ENCODE data around the gene MORC1.
A peak's percentile ranks its signal among the peaks of the same experiment; 100 is the strongest.

MORC1 gene

DNA sequence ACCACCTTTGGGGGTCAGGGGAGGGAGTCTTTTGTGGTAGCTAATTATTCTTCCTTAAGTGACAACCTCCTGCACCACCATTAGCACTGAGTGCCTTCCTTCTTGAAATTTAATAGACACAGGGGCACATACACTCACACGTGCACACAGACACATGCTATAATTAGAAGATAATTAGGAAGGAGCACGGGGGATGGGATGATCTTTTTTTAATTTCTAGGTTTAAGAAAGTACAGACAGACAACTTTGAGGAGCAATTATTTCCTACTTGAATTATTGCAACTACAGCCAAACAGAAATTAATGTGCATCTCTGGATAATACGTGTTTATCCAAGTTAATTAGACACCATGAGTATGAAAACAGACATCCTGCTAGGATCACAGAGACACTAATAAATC is 119.5 kb downstream of the MORC1 start:
- DNase-seq (ENCODE audit: low read depth) = no peak
- in situ Hi-C loops (cut with HindIII; ENCODE audit: low sequenced_read_pairs) = no loop called here
- H3K4me3 ChIP-seq (ENCODE audit: low read depth, low read length) = no peak overlapping the region
- TF ChIP-seq, protein P1, sequence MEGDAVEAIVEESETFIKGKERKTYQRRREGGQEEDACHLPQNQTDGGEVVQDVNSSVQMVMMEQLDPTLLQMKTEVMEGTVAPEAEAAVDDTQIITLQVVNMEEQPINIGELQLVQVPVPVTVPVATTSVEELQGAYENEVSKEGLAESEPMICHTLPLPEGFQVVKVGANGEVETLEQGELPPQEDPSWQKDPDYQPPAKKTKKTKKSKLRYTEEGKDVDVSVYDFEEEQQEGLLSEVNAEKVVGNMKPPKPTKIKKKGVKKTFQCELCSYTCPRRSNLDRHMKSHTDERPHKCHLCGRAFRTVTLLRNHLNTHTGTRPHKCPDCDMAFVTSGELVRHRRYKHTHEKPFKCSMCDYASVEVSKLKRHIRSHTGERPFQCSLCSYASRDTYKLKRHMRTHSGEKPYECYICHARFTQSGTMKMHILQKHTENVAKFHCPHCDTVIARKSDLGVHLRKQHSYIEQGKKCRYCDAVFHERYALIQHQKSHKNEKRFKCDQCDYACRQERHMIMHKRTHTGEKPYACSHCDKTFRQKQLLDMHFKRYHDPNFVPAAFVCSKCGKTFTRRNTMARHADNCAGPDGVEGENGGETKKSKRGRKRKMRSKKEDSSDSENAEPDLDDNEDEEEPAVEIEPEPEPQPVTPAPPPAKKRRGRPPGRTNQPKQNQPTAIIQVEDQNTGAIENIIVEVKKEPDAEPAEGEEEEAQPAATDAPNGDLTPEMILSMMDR (IDR thresholded peaks at IDR 0.05; ENCODE audit: low read depth, low read length, missing control alignments) = no peak

DNA sequence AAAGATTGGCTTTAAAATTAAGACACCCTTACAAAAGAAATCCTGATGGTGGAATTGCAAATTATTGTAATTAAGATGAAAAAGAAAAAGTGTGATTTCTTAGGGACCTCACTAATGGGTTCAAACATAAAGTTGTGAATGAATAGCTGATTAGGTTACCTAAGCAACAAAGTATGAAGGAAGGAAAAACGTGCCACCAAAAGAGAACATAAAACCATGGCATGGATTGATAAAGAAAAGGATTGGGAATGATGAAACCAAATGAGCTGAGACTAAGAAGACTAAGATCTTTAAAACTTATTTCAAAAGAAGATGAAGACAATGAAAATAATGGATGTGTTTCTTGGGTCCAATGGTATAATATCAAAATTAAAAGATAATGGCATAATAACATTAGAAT is 132.1 kb downstream of the MORC1 start:
- DNase-seq (ENCODE audit: low read depth) = no peak
- TF ChIP-seq, protein P1 (IDR thresholded peaks at IDR 0.05; ENCODE audit: low read depth, low read length, missing control alignments) = no peak
- in situ Hi-C loops (cut with HindIII; ENCODE audit: low sequenced_read_pairs) = no loop called here
- no peak overlapping the region for H3K4me3 ChIP-seq (ENCODE audit: low read depth, low read length)

DNA sequence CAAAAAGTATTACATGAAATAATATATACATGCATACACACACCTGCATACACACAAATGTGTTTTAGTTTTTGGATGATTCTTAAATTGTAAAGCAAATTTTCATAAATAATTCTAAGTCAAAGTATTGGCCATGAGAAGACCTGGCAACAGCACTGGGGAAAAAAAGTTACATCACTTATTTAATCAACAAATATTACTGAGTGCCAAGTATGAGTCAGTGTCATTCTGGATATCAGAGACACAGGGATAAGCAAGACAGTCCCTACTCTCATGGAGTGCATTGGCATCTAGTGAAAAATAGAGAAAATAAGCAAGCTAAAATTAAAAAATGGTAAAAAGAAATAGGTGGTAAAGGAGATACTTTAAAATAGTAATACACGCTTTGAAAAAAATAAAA is 134.9 kb downstream of the MORC1 start:
- in situ Hi-C loops (cut with HindIII; ENCODE audit: low sequenced_read_pairs) = no loop called here
- DNase-seq (ENCODE audit: low read depth) = no peak
- TF ChIP-seq, protein P1 (IDR thresholded peaks at IDR 0.05; ENCODE audit: low read depth, low read length, missing control alignments) = no peak
- no peak overlapping the region for H3K4me3 ChIP-seq (ENCODE audit: low read depth, low read length)

DNA sequence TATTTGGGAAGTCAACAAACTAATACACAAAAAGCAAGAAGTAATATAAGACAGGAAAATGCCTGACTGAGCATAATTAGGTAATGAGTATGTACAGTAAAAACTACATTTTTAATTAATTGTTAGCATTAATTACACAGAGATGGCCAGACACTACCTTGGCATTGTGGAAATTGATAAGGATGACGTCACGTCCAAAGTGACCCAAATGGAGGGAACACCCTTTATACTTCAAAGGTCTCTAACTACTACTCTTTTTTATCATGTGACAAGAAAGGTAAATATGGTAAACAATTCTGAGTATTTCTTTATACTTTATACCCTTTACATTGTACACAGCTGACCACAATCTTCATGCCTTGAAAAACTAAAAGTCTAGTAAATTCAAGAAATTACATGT is 141.9 kb downstream of the MORC1 start:
- in situ Hi-C loops (cut with HindIII; ENCODE audit: low sequenced_read_pairs) = no loop called here
- no peak for DNase-seq (ENCODE audit: low read depth)
- no peak overlapping the region for H3K4me3 ChIP-seq (ENCODE audit: low read depth, low read length)
- TF ChIP-seq, protein P1 (IDR thresholded peaks at IDR 0.05; ENCODE audit: low read depth, low read length, missing control alignments) = no peak

DNA sequence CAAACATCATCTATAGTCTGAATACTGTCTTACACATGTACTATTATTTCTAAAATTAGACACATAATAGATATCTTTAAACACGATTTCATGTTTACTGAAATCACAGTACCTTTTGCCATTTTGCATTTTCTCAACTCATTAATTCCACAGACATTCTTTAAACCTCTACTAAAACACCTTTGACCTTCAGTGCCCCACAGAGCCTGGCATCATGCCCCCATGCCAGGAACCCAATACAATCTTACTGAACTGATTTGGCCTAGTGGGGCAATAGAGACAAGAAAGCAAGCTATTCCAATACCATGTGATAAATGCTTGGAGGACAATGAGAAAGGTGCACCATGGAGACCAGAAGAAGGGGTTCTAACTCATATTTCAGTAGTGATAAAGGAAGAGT is 144.9 kb downstream of the MORC1 start:
- TF ChIP-seq, protein P1 (IDR thresholded peaks at IDR 0.05; ENCODE audit: low read depth, low read length, missing control alignments) = no peak
- no peak for DNase-seq (ENCODE audit: low read depth)
- H3K4me3 ChIP-seq (ENCODE audit: low read depth, low read length) = no peak overlapping the region
- in situ Hi-C loops (cut with HindIII; ENCODE audit: low sequenced_read_pairs) = no loop called here

GRCh38 chr3:108972482-108972881 is 145.5 kb downstream of the MORC1 start:
- TF ChIP-seq, protein P1 (IDR thresholded peaks at IDR 0.05; ENCODE audit: low read depth, low read length, missing control alignments) = no peak
- in situ Hi-C loops (cut with HindIII; ENCODE audit: low sequenced_read_pairs) = no loop called here
- no peak for DNase-seq (ENCODE audit: low read depth)

DNA sequence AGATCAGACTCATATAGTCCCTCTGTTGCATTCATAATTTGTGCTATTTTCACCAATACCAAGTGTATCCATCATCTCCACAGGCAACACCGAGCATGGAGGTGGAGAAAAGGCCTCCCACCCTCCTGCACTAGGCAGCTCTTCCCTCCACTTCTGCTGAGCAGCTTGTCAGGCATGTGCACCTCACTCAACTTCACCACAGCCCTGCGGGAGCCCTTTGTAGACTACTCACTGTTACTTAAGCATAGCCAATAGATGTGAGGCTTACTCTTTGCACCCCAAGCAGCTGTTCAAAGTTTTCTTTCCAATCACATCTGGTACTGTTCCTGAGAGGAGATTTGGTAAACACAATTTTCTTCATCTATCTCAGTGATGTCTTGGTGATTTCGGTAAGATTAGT is 147.4 kb downstream of the MORC1 start:
- DNase-seq (ENCODE audit: low read depth) = peak; percentile 60
- in situ Hi-C loops (cut with HindIII; ENCODE audit: low sequenced_read_pairs) = no loop called here

More at GRCh38 chr3:108972482-108972881, 145.5 kb downstream of the MORC1 start:
- H3K4me3 ChIP-seq (ENCODE audit: low read depth, low read length) = no peak overlapping the region

More for the DNA sequence above, 147.4 kb downstream of the MORC1 start:
- H3K4me3 ChIP-seq (ENCODE audit: low read depth, low read length) = no peak overlapping the region
- TF ChIP-seq, protein P1 (IDR thresholded peaks at IDR 0.05; ENCODE audit: low read depth, low read length, missing control alignments) = no peak
